22Rv1 (cell line): ENCODE data around the gene ITPR2.

Experiments
- ZFX ChIP-seq: fragments of 450-650 bp; IDR thresholded peaks from 2 replicates; pipeline ENCODE4 v1.6.1; 2017; ENCODE audit warnings: antibody characterized with exemption, borderline replicate concordance
- TF ChIP-seq, protein P1 (sequence below): fragments of 450-650 bp; IDR thresholded peaks from 2 replicates; pipeline ENCODE4 v1.5.1; 2017; ENCODE audit warnings: mild to moderate bottlenecking

DNA sequence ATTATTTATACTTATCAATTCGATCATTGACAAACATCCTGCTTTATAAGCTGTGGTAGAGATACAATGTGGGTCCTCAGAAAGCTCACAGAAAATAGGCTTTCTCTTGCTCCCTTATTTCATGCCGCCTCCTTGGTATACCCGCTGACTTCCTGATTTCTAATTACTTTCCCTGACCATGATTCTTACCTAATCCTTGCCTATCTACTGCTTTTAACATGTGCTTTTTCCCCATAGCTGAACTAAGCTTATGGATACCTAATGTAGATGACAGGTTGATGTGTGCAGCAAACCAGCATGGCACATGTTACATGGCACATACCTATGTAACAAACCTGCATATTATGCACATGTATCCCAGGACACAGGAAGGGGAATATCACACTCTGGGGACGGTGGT, 65.1 kb downstream of the ITPR2 start:
- TF ChIP-seq, protein P1, sequence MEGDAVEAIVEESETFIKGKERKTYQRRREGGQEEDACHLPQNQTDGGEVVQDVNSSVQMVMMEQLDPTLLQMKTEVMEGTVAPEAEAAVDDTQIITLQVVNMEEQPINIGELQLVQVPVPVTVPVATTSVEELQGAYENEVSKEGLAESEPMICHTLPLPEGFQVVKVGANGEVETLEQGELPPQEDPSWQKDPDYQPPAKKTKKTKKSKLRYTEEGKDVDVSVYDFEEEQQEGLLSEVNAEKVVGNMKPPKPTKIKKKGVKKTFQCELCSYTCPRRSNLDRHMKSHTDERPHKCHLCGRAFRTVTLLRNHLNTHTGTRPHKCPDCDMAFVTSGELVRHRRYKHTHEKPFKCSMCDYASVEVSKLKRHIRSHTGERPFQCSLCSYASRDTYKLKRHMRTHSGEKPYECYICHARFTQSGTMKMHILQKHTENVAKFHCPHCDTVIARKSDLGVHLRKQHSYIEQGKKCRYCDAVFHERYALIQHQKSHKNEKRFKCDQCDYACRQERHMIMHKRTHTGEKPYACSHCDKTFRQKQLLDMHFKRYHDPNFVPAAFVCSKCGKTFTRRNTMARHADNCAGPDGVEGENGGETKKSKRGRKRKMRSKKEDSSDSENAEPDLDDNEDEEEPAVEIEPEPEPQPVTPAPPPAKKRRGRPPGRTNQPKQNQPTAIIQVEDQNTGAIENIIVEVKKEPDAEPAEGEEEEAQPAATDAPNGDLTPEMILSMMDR = no peak
- no peak for TF ChIP-seq ZFX
